Left lung (tissue), 10 donors: ENCODE results near the gene VSX2. TPM values are rescaled to one million over a fixed set of nuclear protein-coding genes. Genes with fewer than 3 reads are reported as not detected.

ENCODE experiments used
- ATAC-seq: fragments of 200-7000 bp; cut with Tn5 transposase; one replicate; pipeline ENCODE4 v1.9.1; 2020; ENCODE audit warnings: moderate library complexity
- DNase-seq, 4 donors: peaks; one replicate each; pipeline ENCODE4 v3.0.0-alpha.2; 2013 to 2020
- H3K27ac ChIP-seq, 2 donors: fragments of 200-600 bp; sonication (generic) in 1 of 2; one replicate each; pipeline versions ENCODE4 v1.5.0 to v1.8.0; 2020 to 2021
- H3K27me3 ChIP-seq, 2 donors: fragments of 200-600 bp; sonication (generic) in 1 of 2; one replicate each; pipeline versions ENCODE4 v1.5.0 to v1.8.0; 2020 to 2021
- H3K36me3 ChIP-seq, 2 donors: fragments of 200-600 bp; sonication (generic) in 1 of 2; one replicate each; pipeline versions ENCODE4 v1.5.0 to v1.8.0; 2020 to 2021
- H3K4me1 ChIP-seq, 2 donors: fragments of 200-600 bp; one replicate each; pipeline ENCODE4 v1.8.0; 2021
- H3K4me3 ChIP-seq, 2 donors: fragments of 200-600 bp; sonication (generic) in 1 of 2; one replicate each; pipeline versions ENCODE4 v1.5.0 to v1.8.0; 2020 to 2021; ENCODE audit warnings: mild to moderate bottlenecking in 1 of 2
- H3K9me3 ChIP-seq, 2 donors: fragments of 200-600 bp; sonication (generic) in 1 of 2; one replicate each; pipeline versions ENCODE4 v1.5.0 to v1.8.0; 2020 to 2021
- intact Hi-C, 2 donors: fragments of 100-400 bp; cut with DNase I; formaldehyde crosslinking; loops; one replicate each; pipeline versions ENCODE4 v1.11.2 to v1.14.2; 2022
- polyA plus RNA-seq, 6 donors: library from polyadenylated mRNA; unstranded; fragments of 120-200 nt; gene quantifications; one replicate each; pipeline ENCODE4 v1.2.1, GENCODE V29; 2013; ENCODE audit not compliant: insufficient read length in 6 of 6
- total RNA-seq, 2 donors: library from RNA; stranded (reverse); fragmentation: NEBNext Ultra II Directional; extraction: Animal tissue kit (Norgen Biotek cat#: 25700); gene quantifications; one replicate each; pipeline ENCODE4 v1.2.1, GENCODE V29; 2021
- TF ChIP-seq, protein P1 (sequence below), 2 donors: fragments of 200-600 bp; sonication (generic) in 1 of 2; IDR thresholded peaks; one replicate each; pipeline versions ENCODE4 v1.5.0 to v1.8.0; 2021; ENCODE audit warnings: antibody characterized with exemption in 2 of 2
- donor health status: DM: no; HTN: yes; CAD: no.
- donor health status: DM: no; HTN: no; CAD: no.

Gene VSX2
- total and polyA plus RNA-seq, 8 donors: not detected

DNA sequence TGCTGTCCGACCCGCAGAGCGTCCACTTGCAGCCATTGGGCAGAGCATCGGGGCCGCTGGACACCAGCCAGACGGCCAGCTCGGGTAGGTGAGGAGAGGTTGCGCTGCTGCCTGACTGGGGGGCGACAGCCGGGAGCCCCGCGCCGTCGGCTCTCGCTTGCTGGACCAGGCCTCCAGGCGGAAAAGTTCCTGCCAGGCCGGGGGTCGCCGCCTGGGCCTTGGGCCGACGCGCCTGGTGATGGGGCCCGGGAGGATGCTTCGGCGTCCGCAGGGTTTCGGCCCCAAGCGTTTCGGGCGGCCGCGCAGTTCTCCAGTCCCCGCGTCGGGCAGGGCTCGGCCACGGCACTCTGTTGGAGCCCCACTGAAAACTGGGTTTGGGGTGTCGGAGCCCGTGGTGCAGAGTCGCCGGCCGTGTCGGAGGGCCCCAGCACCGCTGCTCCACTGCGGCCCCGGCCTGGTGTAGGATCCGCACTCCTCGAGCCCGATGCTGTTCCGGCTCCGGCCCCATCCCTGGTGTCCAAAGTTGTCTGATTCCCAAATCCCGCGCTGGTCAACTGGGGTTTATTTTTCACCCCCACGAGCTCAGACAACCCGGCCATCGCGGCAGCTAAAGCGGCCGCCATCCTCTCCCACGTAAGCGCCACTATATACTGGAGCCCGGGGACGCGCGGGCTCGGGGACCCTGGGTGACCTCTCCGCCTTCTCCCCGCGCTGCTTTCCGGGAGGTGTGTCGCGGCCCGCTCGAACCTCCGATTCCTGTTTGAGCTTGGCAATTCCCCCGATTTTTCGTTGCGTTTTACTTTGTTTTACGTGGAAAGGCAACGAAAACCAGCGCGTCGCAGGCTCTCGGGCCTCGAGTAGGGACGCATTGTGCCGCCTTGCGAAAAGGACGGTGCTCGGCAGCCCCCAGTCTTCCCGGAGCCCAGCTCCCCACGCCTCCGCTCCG is 872 bp downstream of the VSX2 start:
- intact Hi-C loops: no loop called here
- TF ChIP-seq, protein P1, sequence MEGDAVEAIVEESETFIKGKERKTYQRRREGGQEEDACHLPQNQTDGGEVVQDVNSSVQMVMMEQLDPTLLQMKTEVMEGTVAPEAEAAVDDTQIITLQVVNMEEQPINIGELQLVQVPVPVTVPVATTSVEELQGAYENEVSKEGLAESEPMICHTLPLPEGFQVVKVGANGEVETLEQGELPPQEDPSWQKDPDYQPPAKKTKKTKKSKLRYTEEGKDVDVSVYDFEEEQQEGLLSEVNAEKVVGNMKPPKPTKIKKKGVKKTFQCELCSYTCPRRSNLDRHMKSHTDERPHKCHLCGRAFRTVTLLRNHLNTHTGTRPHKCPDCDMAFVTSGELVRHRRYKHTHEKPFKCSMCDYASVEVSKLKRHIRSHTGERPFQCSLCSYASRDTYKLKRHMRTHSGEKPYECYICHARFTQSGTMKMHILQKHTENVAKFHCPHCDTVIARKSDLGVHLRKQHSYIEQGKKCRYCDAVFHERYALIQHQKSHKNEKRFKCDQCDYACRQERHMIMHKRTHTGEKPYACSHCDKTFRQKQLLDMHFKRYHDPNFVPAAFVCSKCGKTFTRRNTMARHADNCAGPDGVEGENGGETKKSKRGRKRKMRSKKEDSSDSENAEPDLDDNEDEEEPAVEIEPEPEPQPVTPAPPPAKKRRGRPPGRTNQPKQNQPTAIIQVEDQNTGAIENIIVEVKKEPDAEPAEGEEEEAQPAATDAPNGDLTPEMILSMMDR (IDR thresholded peaks at IDR 0.05): no peak
- H3K27ac ChIP-seq: no peak overlapping the region
- no peak for ATAC-seq
- no peaks in the 10 kb centered on the region for H3K9me3 ChIP-seq
- no peak for DNase-seq
- H3K4me3 ChIP-seq: no peak overlapping the region
- H3K4me1 ChIP-seq: peaks cover 15 to 22% of the 10 kb centered on the region in 2 donors
- H3K27me3 ChIP-seq: peaks cover 71 to 92% of the 10 kb centered on the region in 2 donors
- H3K36me3 ChIP-seq: no peaks in the 10 kb centered on the region

DNA sequence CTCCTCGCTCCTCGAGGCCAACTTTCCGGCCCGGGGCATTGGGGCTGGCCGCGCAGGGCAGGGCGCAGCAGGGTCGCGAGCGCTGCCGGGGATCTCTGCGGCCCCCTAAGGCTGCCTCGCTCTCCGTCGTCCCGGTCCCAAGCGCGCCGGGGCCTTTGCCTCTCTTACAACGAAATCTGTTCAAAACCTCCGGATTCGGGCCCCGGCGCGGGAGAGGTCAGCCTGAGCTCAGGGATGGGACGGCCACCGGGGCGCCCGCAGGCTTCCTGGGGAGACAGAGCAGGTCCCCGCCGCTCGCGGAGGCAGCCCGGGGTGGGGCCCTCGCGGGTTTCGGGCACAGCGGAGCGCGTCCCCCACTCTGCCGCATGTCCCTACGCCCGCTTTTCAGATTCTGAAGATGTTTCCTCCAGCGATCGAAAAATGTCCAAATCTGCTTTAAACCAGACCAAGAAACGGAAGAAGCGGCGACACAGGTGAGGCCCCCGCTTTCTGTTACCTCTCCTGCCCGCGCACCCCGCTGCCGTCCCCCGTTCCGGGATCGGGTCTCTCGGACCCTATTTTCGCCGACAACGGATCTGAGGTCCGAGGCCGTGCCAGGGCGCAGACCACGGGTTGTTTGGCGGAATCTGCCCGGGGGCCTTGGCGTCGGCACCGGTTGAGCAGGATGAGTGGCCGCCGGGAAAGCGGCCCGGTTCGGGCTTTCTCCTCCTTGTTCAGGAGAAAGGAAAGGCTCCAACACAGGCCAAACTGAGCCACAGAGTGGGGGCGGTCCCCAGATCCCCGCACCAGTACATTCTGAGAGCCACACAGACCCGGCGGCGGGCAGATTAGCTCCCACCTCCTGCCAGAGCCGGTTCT is 1.8 kb downstream of the VSX2 start:
- TF ChIP-seq, protein P1 (IDR thresholded peaks at IDR 0.05): no peak
- peak in 1 of 4 donors; percentile 24 for DNase-seq
- H3K4me1 ChIP-seq: peaks cover 15 to 22% of the 10 kb centered on the region in 2 donors
- peak; percentile 24 for ATAC-seq
- no peak overlapping the region for H3K4me3 ChIP-seq
- H3K27me3 ChIP-seq: peaks cover 71 to 98% of the 10 kb centered on the region in 2 donors
- intact Hi-C loops: no loop called here
- no peaks in the 10 kb centered on the region for H3K36me3 ChIP-seq
- H3K9me3 ChIP-seq: no peaks in the 10 kb centered on the region
- H3K27ac ChIP-seq: no peak overlapping the region

DNA sequence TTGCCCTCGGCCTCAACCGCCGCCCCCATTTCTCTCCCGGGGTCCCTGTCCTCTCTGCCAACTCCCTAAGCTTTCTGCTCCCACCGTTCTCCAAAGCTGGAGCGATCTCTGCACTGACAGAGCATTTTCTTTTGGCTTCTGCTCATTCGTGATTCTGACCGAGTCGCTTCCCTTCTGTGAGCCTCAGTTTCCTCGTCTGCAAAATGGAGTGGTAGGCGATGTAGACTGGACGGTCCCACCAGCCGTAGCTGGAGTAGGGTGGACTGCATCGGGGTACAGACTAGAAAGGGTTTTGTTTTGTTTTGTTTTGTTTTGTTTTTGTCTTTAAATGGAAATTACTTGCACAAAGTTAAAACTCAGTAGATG is 2.4 kb downstream of the VSX2 start:
- ATAC-seq: no peak
- no peak overlapping the region for H3K4me3 ChIP-seq
- TF ChIP-seq, protein P1 (IDR thresholded peaks at IDR 0.05): no peak
- H3K27ac ChIP-seq: no peak overlapping the region
- no peak for DNase-seq
- H3K4me1 ChIP-seq: peaks cover 15 to 22% of the 10 kb centered on the region in 2 donors
- H3K36me3 ChIP-seq: no peaks in the 10 kb centered on the region
- intact Hi-C loops: no loop called here
- H3K9me3 ChIP-seq: no peaks in the 10 kb centered on the region
- H3K27me3 ChIP-seq: peaks cover 71 to 98% of the 10 kb centered on the region in 2 donors

DNA sequence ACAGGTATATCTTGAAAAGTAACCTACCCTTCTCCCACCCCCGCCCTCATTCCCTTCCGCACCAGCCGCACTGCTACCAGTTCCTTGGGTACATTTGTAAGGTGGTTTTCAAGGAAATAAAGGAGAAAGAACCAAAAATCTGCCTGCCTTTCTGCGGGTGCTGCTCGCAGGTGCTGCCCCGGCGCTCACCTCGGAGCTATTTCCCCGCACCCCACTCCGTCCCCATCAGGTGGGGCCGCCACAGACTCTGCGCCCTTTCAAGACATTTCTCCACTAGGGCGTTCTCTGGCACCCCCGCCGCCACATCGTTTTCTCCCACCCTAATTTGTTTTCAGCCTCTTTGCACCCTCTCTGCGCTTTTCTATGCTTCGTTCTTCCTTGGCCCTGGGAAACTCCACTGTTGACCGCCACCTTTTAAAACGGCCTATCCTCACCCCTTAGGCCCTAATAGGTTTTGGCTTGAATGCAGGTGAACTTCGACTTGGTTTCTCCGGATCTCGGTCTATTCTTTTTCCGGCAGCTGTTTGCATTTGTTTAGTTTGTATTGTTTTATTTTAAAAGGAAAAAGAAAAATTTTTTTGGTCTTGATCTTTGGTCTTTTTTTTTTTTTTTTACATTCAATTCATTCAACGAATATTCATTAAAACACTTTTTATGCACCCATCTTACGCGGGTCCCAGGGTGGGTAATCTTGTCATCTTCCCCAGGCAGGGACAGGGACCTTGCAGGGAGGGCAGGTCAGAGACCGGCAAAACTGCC is 3.0 kb downstream of the VSX2 start:
- Histone ChIP-seq H3K36me3 (no peaks in the 10 kb centered on the region), H3K4me3 (no peak overlapping the region), H3K9me3 (no peaks in the 10 kb centered on the region), H3K27me3 (peaks cover 71 to 98% of the 10 kb centered on the region in 2 donors), H3K4me1 (peaks cover 15 to 22% of the 10 kb centered on the region in 2 donors), H3K27ac (no peak overlapping the region)
- ATAC-seq (no peak), DNase-seq (no peak)
- intact Hi-C loops: no loop called here
- TF ChIP-seq, protein P1 (IDR thresholded peaks at IDR 0.05): no peak
